GM21390 (cell line): ENCODE results near the gene NDST1.
"Not testable (repeated sequence)": the region's sequence is repeated elsewhere in the genome, so short reads cannot be mapped to it uniquely, and the experiment has no call there.

Source experiments
- ATAC-seq: cut with Tn5 transposase; IDR thresholded peaks from one replicate; pipeline ENCODE4 v1.9.1; 2021; ENCODE audit not compliant: unreplicated experiment

NDST1 gene

GRCh38 chr5:150507474-150508276 is at the start of gene NDST1:
Gene NDST1, plus strand, starts transcription at chr5:150508131. Its CDS starts 13,124 bp downstream, at chr5:150521255.
- no peak for ATAC-seq

GRCh38 chr5:150458802-150459557 is 49.0 kb upstream of the NDST1 start:
- ATAC-seq: peak; percentile 74

DNA sequence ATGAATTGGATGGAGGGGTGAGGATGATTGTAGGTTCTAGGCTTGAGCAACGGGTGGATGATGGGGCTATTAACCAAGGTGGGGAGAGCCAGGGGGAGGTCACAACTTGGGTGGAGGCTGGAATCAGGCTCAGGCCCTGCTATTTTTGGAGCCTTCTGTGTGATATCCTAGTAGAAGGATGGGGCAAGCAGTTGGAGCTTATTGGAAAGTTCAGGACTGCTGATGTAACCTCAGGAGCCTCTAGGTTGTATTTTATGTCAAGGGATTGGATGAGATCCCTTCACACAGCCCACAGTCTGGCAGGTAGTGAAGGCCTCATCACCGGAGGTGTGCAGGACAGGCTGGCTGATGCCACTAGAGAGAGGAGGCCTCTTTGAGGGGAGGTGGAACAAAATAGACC is 47.1 kb upstream of the NDST1 start:
- no peak for ATAC-seq

- ATAC-seq: peak; percentile 83
Observed at GRCh38 chr5:150461231-150461630, 46.7 kb upstream of the NDST1 start.

DNA sequence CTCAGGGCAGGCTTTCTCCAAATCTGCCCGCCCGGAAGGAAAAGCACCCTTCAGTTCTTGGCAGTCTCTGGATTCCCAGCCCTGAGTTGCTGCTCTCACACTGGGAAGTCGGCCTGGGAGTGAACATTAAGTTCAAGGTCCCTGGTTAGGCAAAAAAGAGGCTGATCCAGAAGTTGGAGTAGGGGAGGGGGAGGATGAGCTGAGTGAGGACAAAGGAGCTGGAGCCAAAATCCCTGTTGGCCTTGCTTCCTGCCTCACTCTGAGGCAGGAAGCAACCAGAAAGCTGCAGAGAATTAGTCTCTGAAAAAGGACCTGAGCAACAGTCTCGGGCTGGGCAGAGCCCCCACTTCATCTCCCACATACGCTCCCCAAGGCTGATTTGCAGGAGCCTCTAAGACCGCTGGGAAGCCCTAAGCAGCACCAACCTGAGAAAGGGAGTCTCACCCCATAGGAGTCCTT is 43.3 kb upstream of the NDST1 start:
- ATAC-seq: no peak

DNA sequence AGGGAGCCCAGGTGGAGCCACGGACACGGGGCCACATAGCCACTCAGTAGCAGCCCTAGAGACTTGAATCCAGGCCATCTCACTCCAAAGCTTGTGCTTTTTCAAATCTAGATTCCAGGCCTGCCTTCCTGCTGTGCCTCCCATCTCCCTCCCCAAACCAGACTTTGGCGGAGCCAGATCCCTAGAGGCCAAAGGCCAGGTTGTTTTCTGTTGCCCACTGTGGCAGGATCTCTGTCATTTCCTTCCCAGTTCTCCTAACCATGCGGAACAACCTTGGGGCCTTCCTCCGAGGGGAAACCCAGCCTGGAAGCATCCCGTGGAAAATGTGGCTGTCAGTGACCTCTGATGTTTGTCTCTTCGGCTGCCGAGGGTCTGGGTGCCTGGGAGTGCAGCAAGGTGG is 42.0 kb upstream of the NDST1 start:
- no peak for ATAC-seq

- ATAC-seq: no peak
Observed at GRCh38 chr5:150468206-150468605, 39.7 kb upstream of the NDST1 start.

- ATAC-seq: no peak
Observed at GRCh38 chr5:150469718-150470469, 38.0 kb upstream of the NDST1 start.

DNA sequence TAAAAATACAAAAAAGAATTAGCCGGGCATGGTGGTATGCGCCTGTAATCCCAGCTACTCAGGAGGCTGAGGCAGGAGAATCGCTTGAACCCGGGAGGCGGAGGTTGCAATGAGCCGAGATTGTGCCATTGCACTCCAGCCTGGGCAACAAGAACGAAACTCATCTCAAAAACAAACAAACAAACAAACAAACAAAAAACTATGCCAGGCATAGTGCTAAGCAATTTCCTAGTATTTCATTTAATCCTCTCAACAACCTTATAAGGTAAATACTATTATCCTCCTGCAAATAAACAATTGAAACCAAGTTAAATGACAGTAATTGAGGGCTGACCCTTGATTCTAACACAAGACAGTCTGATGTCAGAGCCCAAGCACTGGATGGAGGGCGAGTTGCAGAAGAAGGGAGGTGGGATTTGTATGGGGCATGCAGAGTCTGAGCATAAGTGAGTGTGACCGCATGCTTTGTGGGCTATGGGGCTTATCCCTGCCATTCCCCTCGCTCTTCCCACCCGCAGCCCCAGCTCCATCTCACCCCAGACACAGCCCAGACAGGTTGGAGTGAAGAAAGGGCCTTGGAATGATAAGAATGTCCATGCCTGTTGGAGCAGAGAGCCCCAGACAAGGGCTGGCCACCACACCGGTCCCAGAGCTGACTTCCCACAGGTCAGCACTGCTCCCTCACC is 34.1 kb upstream of the NDST1 start:
- ATAC-seq: no peak

- ATAC-seq: not testable (repeated sequence)
Observed at GRCh38 chr5:150476568-150476967, 31.4 kb upstream of the NDST1 start.

DNA sequence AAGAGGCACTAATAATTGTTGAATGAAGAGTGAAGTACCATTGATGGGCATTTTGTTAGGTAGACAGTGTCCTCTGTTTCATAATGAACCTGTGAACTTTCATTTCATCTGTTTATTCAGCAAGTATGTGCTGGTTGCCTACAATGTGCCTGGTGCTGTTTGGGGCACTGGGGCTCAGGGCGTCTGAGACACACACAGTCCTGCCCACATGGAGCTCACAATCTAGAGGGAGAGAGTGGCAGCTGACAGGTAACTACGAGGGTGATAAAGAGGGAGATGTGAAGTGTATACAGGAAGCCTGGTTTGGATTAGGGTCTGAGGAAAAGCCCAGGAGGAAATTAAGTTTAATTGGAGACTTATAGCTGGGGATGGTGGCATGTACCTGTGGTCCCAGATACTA is 28.5 kb upstream of the NDST1 start:
- no peak for ATAC-seq

DNA sequence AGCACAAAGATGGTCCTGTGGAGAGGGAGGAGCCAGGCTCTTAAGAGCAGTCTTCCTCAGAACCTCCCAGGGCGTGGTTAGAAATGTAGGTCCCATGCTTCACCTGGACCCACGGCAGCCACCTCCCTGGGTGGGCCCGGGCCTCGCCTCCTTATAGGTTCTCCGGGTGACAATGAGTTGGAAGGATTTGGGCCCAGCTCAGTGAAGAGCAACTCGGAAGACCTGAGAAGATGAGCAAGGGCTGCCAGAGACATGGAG is 26.3 kb upstream of the NDST1 start:
- ATAC-seq: no peak

DNA sequence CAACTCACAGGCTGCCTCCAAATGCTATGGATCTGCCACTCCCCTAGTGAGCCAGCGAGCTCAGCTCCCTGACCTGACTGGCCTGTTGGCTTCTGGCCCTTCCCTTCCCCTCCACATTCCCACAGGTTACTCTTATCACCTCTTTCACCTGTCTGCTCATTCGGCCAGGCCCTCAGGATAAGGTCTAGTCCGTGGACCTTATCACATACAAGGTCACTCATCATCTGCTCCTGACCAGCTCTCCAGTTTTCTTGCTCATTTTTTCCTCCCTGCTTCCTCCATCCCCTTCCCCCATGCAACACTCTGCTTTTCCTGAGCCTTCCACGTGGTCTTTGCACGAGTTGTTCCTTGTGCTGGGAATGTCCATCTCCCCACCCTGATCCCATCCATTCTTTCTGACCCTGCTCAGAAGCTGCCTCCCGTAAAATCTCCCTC is 25.9 kb upstream of the NDST1 start:
- no peak for ATAC-seq

- no peak for ATAC-seq
Observed at GRCh38 chr5:150484964-150485692, 22.8 kb upstream of the NDST1 start.

- no peak for ATAC-seq
Observed at GRCh38 chr5:150485693-150486401, 22.1 kb upstream of the NDST1 start.

GRCh38 chr5:150486402-150487198 is 21.3 kb upstream of the NDST1 start:
- ATAC-seq: no peak

- no peak for ATAC-seq
Observed at GRCh38 chr5:150487199-150488061, 20.5 kb upstream of the NDST1 start.
